RWPE2 (cell line): ENCODE data around the gene GTF2F2.

Experiments used
- ATAC-seq: fragments of 200-7000 bp; cut with Tn5 transposase; 3 replicates; pipeline ENCODE4 v1.9.1; 2021; ENCODE audit warnings: low read depth
- DNase-seq: peaks from one replicate; pipeline ENCODE4 v3.0.0-alpha.2; 2020; ENCODE audit warnings: low spot score
- H3K27ac ChIP-seq: fragments of 450-650 bp; 2 replicates; pipeline ENCODE4 v1.5.1; 2017; ENCODE audit warnings: mild to moderate bottlenecking; ENCODE audit not compliant: poor library complexity, severe bottlenecking
- H3K27me3 ChIP-seq: fragments of 250-450 bp; sonication (Bioruptor Pico); 2 replicates; pipeline ENCODE4 v1.5.1; 2021; ENCODE audit warnings: mild to moderate bottlenecking, moderate library complexity; ENCODE audit not compliant: insufficient read depth, poor library complexity, severe bottlenecking
- H3K36me3 ChIP-seq: fragments of 250-450 bp; sonication (Bioruptor Pico); 2 replicates; pipeline ENCODE4 v1.5.1; 2020; ENCODE audit warnings: low read depth, mild to moderate bottlenecking, moderate library complexity
- H3K4me1 ChIP-seq: fragments of 250-450 bp; sonication (Bioruptor Pico); 2 replicates; pipeline ENCODE4 v1.5.1; 2021; ENCODE audit warnings: mild to moderate bottlenecking, moderate library complexity; ENCODE audit not compliant: insufficient read depth, poor library complexity, severe bottlenecking
- H3K4me3 ChIP-seq: fragments of 250-450 bp; sonication (Bioruptor Pico); 2 replicates; pipeline ENCODE4 v1.5.1; 2021; ENCODE audit warnings: mild to moderate bottlenecking, moderate library complexity; ENCODE audit not compliant: severe bottlenecking
- H3K9me3 ChIP-seq: fragments of 250-450 bp; sonication (Bioruptor Pico); 2 replicates; pipeline ENCODE4 v1.5.1; 2021; ENCODE audit warnings: mild to moderate bottlenecking, moderate library complexity; ENCODE audit not compliant: severe bottlenecking
- TF ChIP-seq, protein P1 (sequence below): fragments of 450-650 bp; IDR thresholded peaks from one replicate; pipeline ENCODE4 v1.5.1; 2017; ENCODE audit warnings: mild to moderate bottlenecking, moderate library complexity; ENCODE audit not compliant: poor library complexity, severe bottlenecking

Gene GTF2F2

DNA sequence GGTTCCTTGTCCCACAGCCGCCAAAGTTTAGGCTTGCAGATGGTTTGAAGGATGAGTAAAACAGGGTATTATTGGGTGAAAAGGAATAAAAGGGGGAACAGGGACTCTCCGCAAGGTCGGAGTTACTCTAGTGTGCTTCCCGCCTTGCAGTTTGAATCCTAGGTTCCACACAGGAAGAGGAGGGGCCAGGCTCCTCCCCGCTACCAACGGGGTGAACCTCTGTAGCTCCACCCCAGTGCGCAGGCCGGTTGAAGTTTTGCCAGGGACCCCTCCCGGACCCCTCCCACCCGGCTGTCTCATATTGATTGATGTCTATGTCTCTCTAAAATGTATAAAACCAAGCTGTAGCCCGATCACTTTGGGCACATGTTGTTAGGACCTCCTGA, 11.6 kb upstream of the GTF2F2 start:
- H3K36me3 ChIP-seq, result no peaks in the 10 kb centered on the region
- ATAC-seq (no peak), DNase-seq (no peak)
- H3K4me3 ChIP-seq, result no peak overlapping the region
- H3K27me3 ChIP-seq, result no peaks in the 10 kb centered on the region
- TF ChIP-seq, protein P1, sequence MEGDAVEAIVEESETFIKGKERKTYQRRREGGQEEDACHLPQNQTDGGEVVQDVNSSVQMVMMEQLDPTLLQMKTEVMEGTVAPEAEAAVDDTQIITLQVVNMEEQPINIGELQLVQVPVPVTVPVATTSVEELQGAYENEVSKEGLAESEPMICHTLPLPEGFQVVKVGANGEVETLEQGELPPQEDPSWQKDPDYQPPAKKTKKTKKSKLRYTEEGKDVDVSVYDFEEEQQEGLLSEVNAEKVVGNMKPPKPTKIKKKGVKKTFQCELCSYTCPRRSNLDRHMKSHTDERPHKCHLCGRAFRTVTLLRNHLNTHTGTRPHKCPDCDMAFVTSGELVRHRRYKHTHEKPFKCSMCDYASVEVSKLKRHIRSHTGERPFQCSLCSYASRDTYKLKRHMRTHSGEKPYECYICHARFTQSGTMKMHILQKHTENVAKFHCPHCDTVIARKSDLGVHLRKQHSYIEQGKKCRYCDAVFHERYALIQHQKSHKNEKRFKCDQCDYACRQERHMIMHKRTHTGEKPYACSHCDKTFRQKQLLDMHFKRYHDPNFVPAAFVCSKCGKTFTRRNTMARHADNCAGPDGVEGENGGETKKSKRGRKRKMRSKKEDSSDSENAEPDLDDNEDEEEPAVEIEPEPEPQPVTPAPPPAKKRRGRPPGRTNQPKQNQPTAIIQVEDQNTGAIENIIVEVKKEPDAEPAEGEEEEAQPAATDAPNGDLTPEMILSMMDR, result no peak
- no peak overlapping the region for H3K27ac ChIP-seq
- H3K4me1 ChIP-seq, result no peaks in the 10 kb centered on the region
- no peaks in the 10 kb centered on the region for H3K9me3 ChIP-seq

DNA sequence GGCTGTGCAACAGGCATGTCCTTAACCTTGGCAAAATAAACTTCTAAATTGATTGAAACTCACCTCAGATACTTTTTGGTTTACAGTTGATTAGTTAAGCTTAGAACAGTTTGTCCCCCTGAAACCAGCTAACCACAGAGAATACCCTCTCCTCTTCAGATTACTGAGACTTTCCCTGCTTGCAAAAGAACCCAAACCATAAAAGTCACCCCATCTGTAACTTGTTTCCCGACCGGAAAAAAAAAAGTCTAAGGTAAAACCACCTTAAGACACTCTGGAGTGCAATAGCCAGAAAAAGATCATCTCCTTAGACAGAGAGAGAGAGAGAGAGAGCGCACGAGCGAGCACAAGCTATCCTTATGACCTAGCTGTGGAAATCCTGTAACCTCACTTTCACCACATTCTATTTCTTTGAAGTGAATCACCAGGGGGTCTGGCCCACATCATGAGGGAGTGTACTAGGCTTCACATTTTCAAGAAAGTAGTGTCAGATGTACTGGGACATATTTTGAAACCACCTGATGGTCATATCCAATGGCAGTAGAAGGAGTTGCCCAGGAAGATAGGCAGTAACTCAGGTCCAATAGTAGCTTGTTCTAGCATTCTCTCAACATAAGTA, 11.1 kb upstream of the GTF2F2 start:
- TF ChIP-seq, protein P1, result no peak
- Histone ChIP-seq H3K27ac (no peak overlapping the region), H3K4me1 (no peaks in the 10 kb centered on the region), H3K9me3 (no peaks in the 10 kb centered on the region), H3K4me3 (no peak overlapping the region), H3K27me3 (no peaks in the 10 kb centered on the region), H3K36me3 (no peaks in the 10 kb centered on the region)
- ATAC-seq (no peak; the same call in 2 of the 3 replicates), DNase-seq (no peak)

DNA sequence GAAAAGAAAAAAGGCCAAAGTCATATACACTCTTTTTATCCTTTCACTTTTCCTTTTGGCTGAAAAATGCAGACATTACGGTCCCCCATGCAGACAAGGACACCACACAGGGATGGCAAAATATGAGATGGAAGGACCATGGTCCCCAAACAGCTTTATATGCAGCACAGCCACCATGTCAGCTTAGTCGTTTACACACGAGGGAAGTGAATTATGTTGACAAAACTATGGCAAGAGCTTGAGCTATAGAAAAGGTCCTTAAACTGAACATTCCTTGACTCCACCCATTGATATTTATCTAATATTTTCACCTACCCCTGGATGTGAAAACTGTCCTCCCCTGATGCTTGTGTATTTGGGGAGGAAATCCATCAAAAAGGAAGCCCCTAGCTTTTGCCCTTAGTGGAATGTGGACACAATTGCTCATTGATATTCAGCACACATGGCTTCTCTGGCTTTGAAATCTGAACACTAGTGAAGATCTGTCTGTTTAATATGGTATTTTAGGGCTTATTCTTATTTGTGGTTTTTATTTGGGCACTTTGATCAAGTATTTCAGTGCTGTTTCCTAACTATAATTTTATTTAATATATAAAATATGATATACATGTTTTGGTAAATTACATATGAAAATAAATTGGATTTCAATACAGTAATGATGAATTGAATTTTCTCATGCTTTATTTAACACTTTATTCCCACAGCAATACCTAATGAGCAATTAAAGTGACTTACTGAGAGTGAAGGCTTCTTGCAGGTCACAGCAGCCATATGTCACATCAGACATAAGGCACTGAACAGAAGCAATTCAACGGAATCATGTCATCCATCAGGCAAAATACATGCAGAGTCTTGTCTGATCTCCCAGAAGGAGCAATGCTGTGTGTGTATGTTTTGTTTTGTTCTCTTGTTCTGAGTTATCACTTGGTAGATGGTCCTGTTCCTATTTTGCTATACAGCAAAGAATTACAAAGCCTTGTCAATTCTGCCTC, 6.8 kb upstream of the GTF2F2 start:
- H3K36me3 ChIP-seq, result no peaks in the 10 kb centered on the region
- ATAC-seq, result no peak
- DNase-seq, result no peak
- TF ChIP-seq, protein P1, result no peak
- no peaks in the 10 kb centered on the region for H3K4me1 ChIP-seq
- no peak overlapping the region for H3K4me3 ChIP-seq
- no peaks in the 10 kb centered on the region for H3K9me3 ChIP-seq
- H3K27ac ChIP-seq, result no peak overlapping the region
- H3K27me3 ChIP-seq, result no peaks in the 10 kb centered on the region

DNA sequence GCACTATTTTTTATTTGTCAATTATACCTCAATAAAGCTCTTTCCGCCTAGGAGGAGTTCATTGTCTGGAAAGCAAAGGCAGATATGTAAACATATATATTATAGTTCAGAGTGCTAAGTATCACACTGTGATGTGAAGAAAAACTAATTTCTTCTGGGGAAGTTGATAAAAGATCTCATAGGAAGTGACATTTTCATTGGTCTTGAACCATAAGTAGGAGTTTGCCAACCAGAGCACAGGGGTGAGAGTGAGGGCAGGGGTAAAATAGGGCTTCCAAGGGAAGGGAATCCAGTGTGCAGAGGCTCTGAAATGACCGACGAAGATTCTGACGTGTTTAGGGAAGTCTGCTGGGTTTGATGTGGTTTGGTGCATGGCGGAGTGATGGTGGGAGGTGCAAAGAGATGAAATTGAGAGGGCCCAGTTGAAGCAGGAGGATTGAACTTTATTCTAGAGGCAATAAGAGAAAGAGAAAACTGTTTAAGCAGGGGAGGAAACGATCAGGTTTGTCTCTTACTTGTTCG, 780 bp upstream of the GTF2F2 start:
- Histone ChIP-seq H3K27me3 (no peaks in the 10 kb centered on the region), H3K4me1 (peaks cover 14% of the 10 kb centered on the region), H3K36me3 (peaks cover 17% of the 10 kb centered on the region), H3K4me3 (peak overlapping the region; percentile 84), H3K9me3 (no peaks in the 10 kb centered on the region), H3K27ac (peak overlapping the region; percentile 62)
- ATAC-seq (peak; percentile 48; the same call in 1 of the 3 replicates), DNase-seq (no peak)
- TF ChIP-seq, protein P1, result no peak
